Memory B cell (primary cell): ENCODE results near the gene KCNJ12.

Experiments used
- ATAC-seq: fragments of 150-1000 bp; cut with Tn5 transposase; 2 replicates; pipeline ENCODE4 v1.10.0; 2021; ENCODE audit warnings: low read depth, mild to moderate bottlenecking, moderate library complexity
- DNase-seq, 2 donors: peaks; one replicate each; pipeline ENCODE4 v3.0.0; 2022; ENCODE audit warnings: low spot score in 2 of 2
- H3K27ac Mint-ChIP-seq: one replicate; pipeline ENCODE4 v1.8.0; 2022; ENCODE audit warnings: mild to moderate bottlenecking, moderate library complexity, mixed read lengths
- H3K27me3 Mint-ChIP-seq: one replicate; pipeline ENCODE4 v1.8.0; 2022; ENCODE audit warnings: mixed read lengths
- H3K36me3 Mint-ChIP-seq: one replicate; pipeline ENCODE4 v1.8.0; 2022; ENCODE audit warnings: mild to moderate bottlenecking, mixed read lengths
- H3K4me1 Mint-ChIP-seq: one replicate; pipeline ENCODE4 v1.8.0; 2022; ENCODE audit warnings: mixed read lengths
- H3K4me3 Mint-ChIP-seq: one replicate; pipeline ENCODE4 v1.8.0; 2022; ENCODE audit warnings: mild to moderate bottlenecking, moderate library complexity, mixed read lengths
- H3K9me3 Mint-ChIP-seq: one replicate; pipeline ENCODE4 v1.8.0; 2022; ENCODE audit warnings: mixed read lengths

The KCNJ12 gene

GRCh38 chr17:21379080-21379711 is 3.0 kb downstream of the KCNJ12 start:
- H3K27ac Mint-ChIP-seq = no peak overlapping the region
- no peak overlapping the region for H3K4me3 Mint-ChIP-seq
- peaks cover 2% of the 10 kb centered on the region for H3K9me3 Mint-ChIP-seq
- H3K4me1 Mint-ChIP-seq = no peaks in the 10 kb centered on the region
- no peak for ATAC-seq
- no peak for DNase-seq
- no peaks in the 10 kb centered on the region for H3K36me3 Mint-ChIP-seq
- peaks cover 13% of the 10 kb centered on the region for H3K27me3 Mint-ChIP-seq

GRCh38 chr17:21380659-21381058 is 4.5 kb downstream of the KCNJ12 start:
- Mint-ChIP-seq H3K9me3 (peaks cover 2% of the 10 kb centered on the region), H3K36me3 (no peaks in the 10 kb centered on the region), H3K27me3 (peaks cover 11% of the 10 kb centered on the region), H3K4me1 (no peaks in the 10 kb centered on the region), H3K4me3 (no peak overlapping the region), H3K27ac (no peak overlapping the region)
- DNase-seq (no peak), ATAC-seq (no peak)

- Mint-ChIP-seq H3K36me3 (no peaks in the 10 kb centered on the region), H3K27ac (no peak overlapping the region), H3K9me3 (peaks cover 2% of the 10 kb centered on the region), H3K4me1 (no peaks in the 10 kb centered on the region), H3K27me3 (peaks cover 8% of the 10 kb centered on the region), H3K4me3 (no peak overlapping the region)
- no peak for DNase-seq
- no peak for ATAC-seq
Observed at GRCh38 chr17:21381076-21381706, 5.0 kb downstream of the KCNJ12 start.

DNA sequence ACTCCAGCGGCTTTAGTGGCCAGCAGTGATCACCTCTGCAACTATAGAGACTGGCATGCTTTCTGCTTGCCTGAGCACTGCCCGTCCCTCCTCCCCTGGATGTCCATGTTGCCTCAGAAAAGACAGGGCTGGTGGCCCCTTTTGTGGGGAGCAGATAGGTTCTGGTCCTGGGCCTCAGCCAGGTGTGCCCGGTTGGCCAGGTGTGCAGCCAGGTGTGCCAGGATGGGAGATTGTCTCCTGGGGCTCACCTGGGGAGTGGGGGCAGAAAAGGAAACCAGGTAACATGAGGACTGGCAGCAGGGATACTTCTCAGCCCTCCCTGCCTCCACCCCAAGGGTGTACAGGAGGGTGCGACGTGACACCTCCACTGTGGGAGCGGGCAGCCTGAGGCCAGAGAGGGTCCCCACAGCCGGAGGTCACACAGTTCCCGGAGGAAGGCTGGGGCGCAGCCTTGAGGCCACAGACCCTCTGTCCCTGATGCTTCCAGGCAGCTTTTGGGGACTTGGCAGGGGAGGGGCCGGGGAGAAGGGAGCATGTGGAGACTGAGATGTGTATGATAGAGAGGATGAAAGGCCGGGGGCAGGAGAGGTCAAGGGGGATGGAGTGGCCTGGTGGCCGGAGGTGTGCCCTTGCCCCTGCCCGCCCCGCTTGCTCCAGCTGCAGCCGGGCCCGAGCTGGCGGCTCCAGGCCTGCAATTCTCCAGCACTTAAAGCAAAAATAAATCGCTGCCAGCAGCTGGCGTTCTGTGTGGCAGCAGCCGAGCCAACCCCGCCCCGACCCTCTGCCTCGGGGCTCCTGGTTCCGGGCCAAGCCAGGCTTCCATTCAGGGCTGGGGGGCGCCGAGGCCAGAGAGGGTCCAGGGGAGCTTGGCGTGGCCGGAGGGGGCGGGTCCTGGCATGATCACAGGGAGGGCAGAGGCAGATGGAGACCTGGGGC is 6.7 kb downstream of the KCNJ12 start:
- Mint-ChIP-seq H3K4me1 (no peaks in the 10 kb centered on the region), H3K36me3 (no peaks in the 10 kb centered on the region), H3K27ac (no peak overlapping the region), H3K4me3 (no peak overlapping the region), H3K9me3 (peaks cover 2% of the 10 kb centered on the region), H3K27me3 (peaks cover 8% of the 10 kb centered on the region)
- DNase-seq = no peak
- no peak for ATAC-seq

DNA sequence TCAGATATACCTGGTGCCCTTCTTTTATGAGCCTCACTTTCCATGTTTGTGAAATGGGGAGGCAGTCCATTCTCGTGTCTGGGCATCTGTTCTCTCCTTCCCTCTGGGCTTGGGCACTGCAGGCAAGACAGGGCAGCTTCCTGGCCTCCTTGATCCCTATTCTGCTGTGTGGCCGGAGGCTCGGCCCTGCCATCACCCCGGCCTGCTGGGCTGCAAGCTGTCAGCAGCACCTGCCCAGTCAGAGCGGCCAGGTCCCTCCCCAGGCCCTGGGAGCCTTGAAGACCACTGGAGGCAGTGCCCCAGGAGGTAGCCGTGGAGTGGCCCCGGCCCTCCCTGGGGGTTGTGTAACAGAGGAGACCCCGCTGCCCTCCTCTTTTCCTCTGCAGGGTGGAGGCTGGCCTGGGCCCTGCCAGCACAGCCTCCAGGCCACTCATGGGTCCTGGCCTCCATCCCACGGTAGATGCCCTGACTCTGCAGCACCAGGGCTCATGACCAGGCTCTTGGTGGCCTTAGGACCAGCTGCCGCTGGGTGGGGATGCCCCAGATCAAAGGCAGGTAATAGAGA is 9.2 kb downstream of the KCNJ12 start:
- ATAC-seq = no peak
- H3K27me3 Mint-ChIP-seq = peaks cover 7% of the 10 kb centered on the region

GRCh38 chr17:21387616-21388015 is 11.5 kb downstream of the KCNJ12 start:
- no peak for ATAC-seq
- DNase-seq = no peak
- Mint-ChIP-seq H3K36me3 (no peaks in the 10 kb centered on the region), H3K4me1 (no peaks in the 10 kb centered on the region), H3K4me3 (no peak overlapping the region), H3K9me3 (no peaks in the 10 kb centered on the region), H3K27ac (no peak overlapping the region), H3K27me3 (peaks cover 8% of the 10 kb centered on the region)

More for the DNA sequence above, 9.2 kb downstream of the KCNJ12 start:
- no peak overlapping the region for H3K27ac Mint-ChIP-seq
- H3K9me3 Mint-ChIP-seq = peaks cover 2% of the 10 kb centered on the region
- no peak for DNase-seq
- H3K4me3 Mint-ChIP-seq = no peak overlapping the region
- H3K36me3 Mint-ChIP-seq = no peaks in the 10 kb centered on the region
- no peaks in the 10 kb centered on the region for H3K4me1 Mint-ChIP-seq

- no peak overlapping the region for H3K27ac Mint-ChIP-seq
- no peaks in the 10 kb centered on the region for H3K9me3 Mint-ChIP-seq
- no peak for ATAC-seq
- no peaks in the 10 kb centered on the region for H3K4me1 Mint-ChIP-seq
- H3K36me3 Mint-ChIP-seq = no peaks in the 10 kb centered on the region
- DNase-seq = no peak
- no peak overlapping the region for H3K4me3 Mint-ChIP-seq
- H3K27me3 Mint-ChIP-seq = peaks cover 10% of the 10 kb centered on the region
Observed at GRCh38 chr17:21388066-21388465, 11.9 kb downstream of the KCNJ12 start.

DNA sequence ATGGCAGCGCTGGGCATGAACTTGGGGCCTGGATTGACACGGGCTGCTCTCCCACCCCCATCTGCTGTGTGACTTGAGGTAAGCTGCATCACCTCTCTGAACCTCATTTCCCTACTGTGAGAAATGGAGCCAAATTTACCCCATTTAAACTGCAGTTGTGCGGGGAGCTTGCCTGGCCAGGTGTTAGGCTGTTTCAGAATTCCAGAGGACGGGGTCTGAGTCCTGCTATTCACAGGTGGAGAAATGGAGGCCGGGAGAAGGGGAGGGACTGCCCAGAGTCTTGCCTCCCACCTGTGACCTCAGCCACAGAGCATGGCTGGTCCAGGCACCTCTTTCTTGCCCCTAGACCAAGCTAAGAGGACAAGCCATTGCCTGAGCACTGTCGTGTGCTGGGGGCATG is 12.8 kb downstream of the KCNJ12 start:
- no peak overlapping the region for H3K4me3 Mint-ChIP-seq
- H3K27ac Mint-ChIP-seq = no peak overlapping the region

GRCh38 chr17:21389394-21389793 is 13.2 kb downstream of the KCNJ12 start:
- Mint-ChIP-seq H3K36me3 (no peaks in the 10 kb centered on the region), H3K9me3 (no peaks in the 10 kb centered on the region), H3K4me3 (no peak overlapping the region), H3K27me3 (peaks cover 10% of the 10 kb centered on the region), H3K27ac (no peak overlapping the region), H3K4me1 (no peaks in the 10 kb centered on the region)
- ATAC-seq (no peak), DNase-seq (no peak)

More for the DNA sequence above, 12.8 kb downstream of the KCNJ12 start:
- ATAC-seq (no peak), DNase-seq (no peak)
- no peaks in the 10 kb centered on the region for H3K4me1 Mint-ChIP-seq
- H3K9me3 Mint-ChIP-seq = no peaks in the 10 kb centered on the region
- H3K27me3 Mint-ChIP-seq = peaks cover 10% of the 10 kb centered on the region
- H3K36me3 Mint-ChIP-seq = no peaks in the 10 kb centered on the region

GRCh38 chr17:21390294-21390693 is 14.1 kb downstream of the KCNJ12 start:
- H3K4me3 Mint-ChIP-seq = no peak overlapping the region
- H3K4me1 Mint-ChIP-seq = no peaks in the 10 kb centered on the region
- no peaks in the 10 kb centered on the region for H3K36me3 Mint-ChIP-seq
- no peak for ATAC-seq
- H3K27ac Mint-ChIP-seq = no peak overlapping the region
- no peaks in the 10 kb centered on the region for H3K9me3 Mint-ChIP-seq
- DNase-seq = no peak
- H3K27me3 Mint-ChIP-seq = peaks cover 10% of the 10 kb centered on the region

GRCh38 chr17:21392266-21392665 is 16.1 kb downstream of the KCNJ12 start:
- Mint-ChIP-seq H3K27me3 (peaks cover 12% of the 10 kb centered on the region), H3K9me3 (no peaks in the 10 kb centered on the region), H3K4me1 (no peaks in the 10 kb centered on the region), H3K27ac (no peak overlapping the region), H3K4me3 (no peak overlapping the region), H3K36me3 (no peaks in the 10 kb centered on the region)
- no peak for ATAC-seq
- no peak for DNase-seq

DNA sequence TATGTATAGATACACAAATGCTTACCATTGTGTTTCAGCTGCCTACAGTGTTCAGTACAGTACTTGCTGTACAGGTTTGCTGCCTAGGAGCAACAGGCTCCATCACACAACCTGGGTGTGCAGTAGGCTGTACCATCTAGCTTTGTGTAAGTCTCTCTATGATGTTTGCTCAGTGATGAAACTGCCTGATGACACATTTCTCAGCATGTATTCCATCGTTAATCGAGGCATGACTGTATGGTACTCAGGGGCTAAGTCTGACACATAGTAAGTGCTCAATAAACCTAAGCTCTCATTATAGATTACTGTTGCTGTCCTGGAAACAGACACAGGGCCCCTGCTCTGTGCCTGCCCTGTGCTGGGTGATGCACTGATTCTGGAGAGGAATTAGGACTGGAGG is 18.1 kb downstream of the KCNJ12 start:
- Mint-ChIP-seq H3K4me3 (no peak overlapping the region), H3K36me3 (no peaks in the 10 kb centered on the region), H3K27me3 (peaks cover 16% of the 10 kb centered on the region), H3K9me3 (no peaks in the 10 kb centered on the region), H3K27ac (no peak overlapping the region), H3K4me1 (no peaks in the 10 kb centered on the region)
- DNase-seq = no peak
- no peak for ATAC-seq

DNA sequence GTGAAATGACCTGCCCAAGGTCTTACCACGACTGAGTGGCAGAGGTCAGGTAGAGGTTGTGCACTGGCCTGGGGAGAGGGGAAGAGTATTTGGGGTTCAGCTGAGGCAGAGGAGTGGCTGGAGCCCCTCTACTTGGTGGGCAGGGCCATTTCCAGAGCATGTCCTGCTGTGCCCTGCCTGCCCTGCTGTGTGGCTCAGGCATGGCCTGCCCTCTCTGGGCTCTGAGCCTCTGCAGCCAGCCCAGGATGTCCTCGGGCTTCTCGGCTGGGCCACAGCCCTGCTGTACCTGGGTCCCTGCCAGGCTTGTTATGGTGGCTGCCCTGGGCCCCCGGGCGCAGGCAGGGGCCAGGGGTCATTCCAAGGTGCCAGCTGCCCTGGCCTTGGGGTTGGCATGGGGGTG is 19.6 kb downstream of the KCNJ12 start:
- Mint-ChIP-seq H3K9me3 (no peaks in the 10 kb centered on the region), H3K4me3 (no peak overlapping the region), H3K27me3 (peaks cover 12% of the 10 kb centered on the region), H3K27ac (no peak overlapping the region), H3K36me3 (no peaks in the 10 kb centered on the region), H3K4me1 (no peaks in the 10 kb centered on the region)
- DNase-seq (no peak), ATAC-seq (no peak)

DNA sequence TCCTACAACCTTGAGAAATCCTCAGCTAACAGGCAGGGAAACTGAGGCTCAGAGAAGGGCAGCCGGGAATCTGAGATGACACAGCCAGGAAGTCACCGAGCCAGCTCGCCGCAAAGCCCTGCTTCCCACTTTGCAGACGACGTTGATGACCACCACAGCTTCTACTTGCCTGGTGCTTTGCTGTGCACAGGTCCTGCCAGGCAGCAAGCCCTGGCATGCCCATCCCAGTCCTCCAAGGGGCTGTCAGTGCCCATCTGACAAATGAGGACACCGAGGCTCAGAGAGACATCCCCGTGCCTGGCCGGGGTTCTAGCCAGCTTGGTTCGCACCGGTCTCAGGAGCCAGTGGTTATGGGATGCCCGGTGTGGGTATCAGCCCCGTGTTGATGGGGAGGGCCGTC is 20.1 kb downstream of the KCNJ12 start:
- H3K36me3 Mint-ChIP-seq = no peaks in the 10 kb centered on the region
- H3K4me1 Mint-ChIP-seq = no peaks in the 10 kb centered on the region
- DNase-seq (no peak), ATAC-seq (no peak)
- no peak overlapping the region for H3K27ac Mint-ChIP-seq
- peaks cover 12% of the 10 kb centered on the region for H3K27me3 Mint-ChIP-seq
- H3K9me3 Mint-ChIP-seq = no peaks in the 10 kb centered on the region
- no peak overlapping the region for H3K4me3 Mint-ChIP-seq
